H1 (cell line): Measurements from ENCODE around the gene LGI4. TPM values are rescaled to one million over a fixed set of nuclear protein-coding genes. Genes with fewer than 3 reads are reported as not detected.

ENCODE experiments used
- CTCF ChIA-PET: fragments of 300-600 bp; sonication (Branson Sonifier 250); formaldehyde crosslinking; loops from one replicate; lab custom pipeline; 2021; ENCODE audit not compliant: partially characterized antibody; lab: Charles Lee
- POLR2A ChIA-PET: fragments of 300-600 bp; sonication (Branson Sonifier 250); formaldehyde crosslinking; loops from one replicate; lab custom pipeline; 2021; ENCODE audit warnings: inconsistent platforms; ENCODE audit not compliant: partially characterized antibody; lab: Charles Lee
- DNase-seq, 2 experiments: peaks; one replicate each; pipeline versions ENCODE4 v3.0.0 to v3.0.0-alpha.2; 2010 to 2022; ENCODE audit warnings: low spot score in 2 of 2, low read depth in 1 of 2, mixed read lengths in 1 of 2
- FAIRE-seq: peaks from 2 replicates; lab custom pipeline; 2011; peaks lifted over from hg19 to GRCh38; lab: Jason Lieb, UNC
- H2AFZ ChIP-seq: 2 replicates; pipeline ENCODE4 v1.8.1; 2012; ENCODE audit warnings: low read length, inconsistent platforms
- H2AK5ac ChIP-seq: 2 replicates; pipeline ENCODE4 v1.6.1; 2013; ENCODE audit warnings: low read depth, low read length
- H2BK120ac ChIP-seq: replicated peaks from 2 replicates; pipeline ENCODE3; 2013; ENCODE audit warnings: low read depth, low read length, inconsistent platforms
- H2BK12ac ChIP-seq: 2 replicates; pipeline ENCODE4 v1.6.1; 2013; ENCODE audit warnings: low read depth, low read length
- H2BK15ac ChIP-seq: 2 replicates; pipeline ENCODE4 v1.6.1; 2013; ENCODE audit warnings: low read length
- H2BK20ac ChIP-seq: 2 replicates; pipeline ENCODE4 v1.6.1; 2013; ENCODE audit warnings: low read length
- H2BK5ac ChIP-seq: 2 replicates; pipeline ENCODE4 v1.6.1; 2013; ENCODE audit warnings: low read depth, low read length
- H3K14ac ChIP-seq: 2 replicates; pipeline ENCODE4 v1.6.1; 2013; ENCODE audit warnings: inconsistent platforms; ENCODE audit not compliant: insufficient read length
- H3K18ac ChIP-seq: 2 replicates; pipeline ENCODE4 v1.6.1; 2013; ENCODE audit warnings: low read length; ENCODE audit errors: extremely low read depth
- H3K23ac ChIP-seq: 2 replicates; pipeline ENCODE4 v1.6.1; 2013; ENCODE audit warnings: inconsistent platforms; ENCODE audit not compliant: insufficient read length
- H3K23me2 ChIP-seq: 2 replicates; pipeline ENCODE4 v1.6.1; 2013; ENCODE audit warnings: low read depth, low read length
- H3K27ac ChIP-seq: 2 replicates; pipeline ENCODE4 v1.6.1; 2011; ENCODE audit warnings: low read depth, low read length, inconsistent platforms
- H3K27me3 ChIP-seq, 4 experiments: replicated peaks in 1 of 4; 1 replicate in 1 of 4; 2 replicates in 3 of 4; pipeline versions ENCODE4 v1.6.1 to v1.8.1; 2011 to 2013; ENCODE audit warnings: low read length in 3 of 4, mild to moderate bottlenecking in 3 of 4, inconsistent platforms in 2 of 4, mixed read lengths in 2 of 4, moderate library complexity in 1 of 4; ENCODE audit not compliant: control insufficient read depth in 3 of 4, insufficient read depth in 3 of 4; ENCODE audit errors: extremely low read depth in 1 of 4
- H3K36me3 ChIP-seq, 4 experiments: 2 replicates each; pipeline versions ENCODE4 v1.6.1 to v1.8.1; 2011 to 2013; ENCODE audit warnings: mild to moderate bottlenecking in 4 of 4, low read length in 3 of 4, moderate library complexity in 2 of 4, control low read depth in 1 of 4, inconsistent platforms in 1 of 4; ENCODE audit not compliant: insufficient read depth in 4 of 4, control insufficient read depth in 2 of 4
- H3K4ac ChIP-seq: replicated peaks from 2 replicates; pipeline ENCODE3; 2013; ENCODE audit warnings: low read length, low read depth, mixed read lengths, inconsistent platforms; ENCODE audit not compliant: insufficient read length
- H3K4me1 ChIP-seq, 4 experiments: replicated peaks in 1 of 4; 1 replicate in 1 of 4; 2 replicates in 3 of 4; pipeline versions ENCODE4 v1.6.1 to v1.8.1; 2011 to 2013; ENCODE audit warnings: low read length in 3 of 4, inconsistent platforms in 2 of 4, mixed read lengths in 1 of 4; ENCODE audit not compliant: insufficient read depth in 4 of 4, control insufficient read depth in 3 of 4
- H3K4me2 ChIP-seq, 2 experiments: 2 replicates each; pipeline versions ENCODE4 v1.6.1 to v1.8.1; 2011 to 2013; ENCODE audit warnings: low read depth in 2 of 2, low read length in 2 of 2, control low read depth in 1 of 2, inconsistent platforms in 1 of 2, mild to moderate bottlenecking in 1 of 2; ENCODE audit not compliant: insufficient read depth in 1 of 2
- H3K4me3 ChIP-seq, 4 experiments: fragments of 200-600, 300-600 bp in 1 of 4; sonication (generic), shearing (Covaris generic), sonication (Bioruptor Twin) in 1 of 4; 2 replicates each; pipeline versions ENCODE4 v1.5.1 to v1.8.1; 2011 to 2016; ENCODE audit warnings: low read length in 4 of 4, low read depth in 3 of 4, control low read depth in 2 of 4, inconsistent platforms in 2 of 4, mild to moderate bottlenecking in 2 of 4, mixed read lengths in 1 of 4, moderate library complexity in 1 of 4; ENCODE audit not compliant: insufficient read depth in 2 of 4; ENCODE audit errors: extremely low read depth in 1 of 4
- H3K56ac ChIP-seq: replicated peaks from 2 replicates; pipeline ENCODE3; 2013; ENCODE audit warnings: low read depth, mild to moderate bottlenecking, mixed read lengths, low read length, inconsistent platforms; ENCODE audit not compliant: insufficient read length
- H3K79me1 ChIP-seq: 2 replicates; pipeline ENCODE4 v1.6.1; 2013; ENCODE audit warnings: low read depth, low read length, control low read depth
- H3K79me2 ChIP-seq, 2 experiments: 2 replicates each; pipeline versions ENCODE4 v1.6.1 to v1.8.1; 2012 to 2013; ENCODE audit warnings: low read length in 2 of 2, mild to moderate bottlenecking in 2 of 2, inconsistent platforms in 1 of 2; ENCODE audit not compliant: insufficient read depth in 2 of 2, control insufficient read depth in 1 of 2
- H3K9ac ChIP-seq, 4 experiments: replicated peaks in 1 of 4; 1 replicate in 1 of 4; 2 replicates in 3 of 4; pipeline versions ENCODE4 v1.6.1 to v1.8.1; 2011 to 2013; ENCODE audit warnings: low read depth in 3 of 4, low read length in 3 of 4, control low read depth in 2 of 4, mild to moderate bottlenecking in 2 of 4, moderate library complexity in 2 of 4, inconsistent platforms in 1 of 4; ENCODE audit errors: extremely low read depth in 1 of 4
- H3K9me3 ChIP-seq, 2 experiments: 2 replicates each; pipeline versions ENCODE4 v1.6.1 to v1.8.1; 2012 to 2013; ENCODE audit warnings: mild to moderate bottlenecking in 2 of 2, moderate library complexity in 2 of 2, control low read depth in 1 of 2, inconsistent platforms in 1 of 2, low read depth in 1 of 2, low read length in 1 of 2, mixed read lengths in 1 of 2; ENCODE audit not compliant: insufficient read depth in 2 of 2
- H4K20me1 ChIP-seq, 2 experiments: replicated peaks in 1 of 2; 2 replicates each; pipeline versions ENCODE3 to v1.8.1; 2011 to 2013; ENCODE audit warnings: inconsistent platforms in 2 of 2, low read length in 2 of 2, mild to moderate bottlenecking in 1 of 2; ENCODE audit not compliant: insufficient read depth in 2 of 2, control insufficient read depth in 1 of 2
- H4K5ac ChIP-seq: 2 replicates; pipeline ENCODE4 v1.6.1; 2013; ENCODE audit warnings: low read length, low read depth, mixed read lengths, inconsistent platforms; ENCODE audit not compliant: insufficient read length
- H4K8ac ChIP-seq: 2 replicates; pipeline ENCODE4 v1.8.0; 2013; ENCODE audit warnings: mild to moderate bottlenecking, moderate library complexity, low read length, inconsistent platforms; ENCODE audit not compliant: insufficient read depth; ENCODE audit errors: extremely low read depth
- H4K91ac ChIP-seq: replicated peaks from 2 replicates; pipeline ENCODE3; 2013; ENCODE audit warnings: low read length, mixed read lengths, inconsistent platforms; ENCODE audit not compliant: insufficient read length
- CBX8 ChIP-seq: fragments of 300-800, 300-1000 bp; sonication (generic); IDR thresholded peaks from 2 replicates; pipeline ENCODE4 v1.7.1; 2016; ENCODE audit warnings: low read depth, low read length, borderline replicate concordance
- CEBPB ChIP-seq: IDR thresholded peaks from 2 replicates; pipeline ENCODE4 v1.6.1; 2012; ENCODE audit warnings: low read depth, low read length
- CHD1 ChIP-seq: IDR thresholded peaks from 2 replicates; pipeline ENCODE4 v1.6.1; 2012; ENCODE audit warnings: low read depth, low read length, improper control_type of control experiment
- NANOG ChIP-seq: IDR thresholded peaks from 2 replicates; pipeline ENCODE4 v1.6.1; 2011; ENCODE audit warnings: low read length, low read depth, mild to moderate bottlenecking, inconsistent platforms; ENCODE audit not compliant: insufficient read depth, poor library complexity, severe bottlenecking
- PHF8 ChIP-seq: fragments of 200-600 bp; sonication (generic); conservative IDR thresholded peaks from 2 replicates; pipeline ENCODE4 v1.7.1; 2012; ENCODE audit warnings: low read depth, mild to moderate bottlenecking, inconsistent platforms, low read length, moderate library complexity
- POLR2A ChIP-seq, 2 experiments: IDR thresholded peaks; 1 replicate in 1 of 2; 2 replicates in 1 of 2; pipeline ENCODE4 v1.6.1; 2011; ENCODE audit warnings: low read depth in 2 of 2, low read length in 2 of 2, mild to moderate bottlenecking in 2 of 2; ENCODE audit errors: control extremely low read depth in 1 of 2
- RNF2 ChIP-seq: fragments of 200-900, 300-1000 bp; sonication (generic); IDR thresholded peaks from 2 replicates; pipeline ENCODE4 v1.7.1; 2016; ENCODE audit warnings: borderline replicate concordance, low read depth, mild to moderate bottlenecking, antibody characterized with exemption, low read length; ENCODE audit not compliant: poor library complexity, severe bottlenecking; ENCODE audit errors: missing control alignments
- RXRA ChIP-seq: IDR thresholded peaks from 2 replicates; pipeline ENCODE4 v1.6.1; 2011; ENCODE audit warnings: low read depth, mild to moderate bottlenecking, low read length, moderate library complexity; ENCODE audit not compliant: insufficient read depth
- SIN3A ChIP-seq, 2 experiments: IDR thresholded peaks in 1 of 2; conservative IDR thresholded peaks in 1 of 2; 2 replicates each; pipeline ENCODE4 v1.6.1; 2011 to 2012; ENCODE audit warnings: low read length in 2 of 2, improper control_type of control experiment in 1 of 2, low read depth in 1 of 2, mild to moderate bottlenecking in 1 of 2
- SUZ12 ChIP-seq: fragments of 200-600 bp; sonication (generic); IDR thresholded peaks from 2 replicates; pipeline ENCODE4 v1.6.1; 2012; ENCODE audit warnings: mild to moderate bottlenecking, inconsistent platforms, low read length, moderate library complexity, mixed read lengths
- WGBS, 2 experiments: shearing (Covaris generic) in 1 of 2; methylation state at CpG; one replicate each; pipeline versions ENCODE4 v1.1.6 to v1.1.7; 2013 to 2015; ENCODE audit warnings: low lambda C conversion rate in 2 of 2, mixed read lengths in 2 of 2, inconsistent platforms in 1 of 2, low coverage in 1 of 2, missing lambda C conversion rate in 1 of 2; ENCODE audit not compliant: insufficient replicate concordance in 2 of 2, insufficient coverage in 1 of 2, insufficient read length in 1 of 2; ENCODE audit errors: extremely low coverage in 1 of 2, missing lambda C conversion rate in 1 of 2; 5-methylcytosine and 5-hydroxymethylcytosine counted together
- polyA plus RNA-seq, 7 experiments: library from polyadenylated mRNA; depleted of rRNA in 3 of 7; stranded (reverse) in 5 of 7; unstranded in 2 of 7; fragments of >200 nt in 5 of 7; fragments of 200-250 nt in 2 of 7; gene quantifications; 1 replicate in 5 of 7; 2 replicates in 1 of 7; 4 replicates in 1 of 7; pipeline versions ENCODE4 v1.2.1 to v1.2.3, GENCODE V29; 2011 to 2013; ENCODE audit warnings: missing spikeins in 2 of 7, mixed read lengths in 2 of 7
- total RNA-seq: library from RNA; stranded (reverse); fragmentation: NEBNext Ultra II Directional; extraction: Animal tissue kit (Norgen Biotek cat#: 25700); gene quantifications from 2 replicates; pipeline ENCODE4 v1.2.1, GENCODE V29; 2021

LGI4 gene
- total and polyA plus RNA-seq, 2 of the 8 experiments (the other 6 are each of a cell fraction or from before 2014, with no cell fraction given), result 2.0 to 8.2 TPM

DNA sequence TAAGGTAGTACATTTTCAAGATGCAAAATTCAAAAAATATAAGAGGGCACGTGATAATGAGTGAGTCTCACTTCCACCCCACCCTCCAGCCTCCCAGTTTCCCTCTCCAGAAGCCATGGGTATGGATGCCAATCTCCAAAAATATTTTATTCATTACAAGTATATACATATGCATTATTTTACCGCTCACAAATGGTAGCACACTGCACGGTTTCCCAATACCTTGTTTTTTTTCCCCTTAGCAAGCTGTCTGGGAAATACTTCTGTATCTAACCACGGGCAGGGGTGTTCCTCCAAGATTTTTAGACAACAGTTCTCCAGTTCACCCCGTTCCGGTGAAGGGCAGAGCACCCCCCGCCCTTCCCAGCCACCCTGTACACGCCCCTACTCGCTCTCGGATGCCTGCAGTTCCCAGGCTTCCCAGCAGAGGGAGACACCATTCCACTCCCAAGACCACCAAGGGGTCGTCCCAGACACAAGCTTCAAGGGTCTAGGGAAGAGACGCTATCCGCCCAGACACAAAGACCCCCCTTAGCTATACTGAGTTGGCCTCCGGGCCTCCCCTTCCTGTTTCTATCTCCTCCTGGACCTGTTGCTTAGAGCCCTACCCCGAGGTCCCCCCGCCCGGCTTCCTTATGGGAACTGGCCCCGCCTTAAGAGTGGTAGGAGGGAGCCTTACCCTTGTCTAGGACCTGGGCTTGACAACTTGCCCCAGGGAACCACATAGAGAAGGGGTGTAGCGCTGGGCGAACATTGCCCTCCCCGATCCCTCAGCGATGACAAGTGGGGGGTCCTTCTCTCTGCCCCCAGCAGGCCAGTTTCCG is 20.3 kb downstream of the LGI4 start:
- 15% methylated on average over 19 of the region's 23 CpGs; no CpG with 5 or more reads in 1 of the 2 experiments for WGBS, 2 experiments
- DNase-seq, result peak; percentile 73 to 99
- Histone ChIP-seq H3K79me1 (no peaks in the 10 kb centered on the region), H3K23ac (no peak overlapping the region), H4K5ac (no peak overlapping the region), H3K14ac (no peak overlapping the region), H2BK12ac (no peak overlapping the region; the same call in 1 of the 2 replicates), H3K9ac (no peak overlapping the region), H2AFZ (no peak overlapping the region), H3K27ac (no peak overlapping the region), H4K20me1 (no peaks in the 10 kb centered on the region), H2BK15ac (no peak overlapping the region), H3K79me2 (no peaks in the 10 kb centered on the region), H2BK20ac (no peak overlapping the region), H3K4me2 (peak overlapping the region; percentile 15 to 70; a peak in 3 of 4 replicates), H4K8ac (0 out of 2 replicates have a peak overlapping the region, but pooled peaks have one; percentile 35), H3K4me3 (peak overlapping the region in 3 of 4 experiments; percentile 23 to 56 (median 31); a peak in 5 of 8 replicates), H3K23me2 (no peaks in the 10 kb centered on the region), H3K18ac (peak overlapping the region; percentile 4; the same call in 1 of the 2 replicates), H3K4ac (no peak overlapping the region), H3K36me3 (no peaks in the 10 kb centered on the region), H3K4me1 (peaks cover 0 to 23% (median 14%) of the 10 kb centered on the region in 4 experiments; a peak in 6 of 7 replicates), H2AK5ac (no peak overlapping the region), H2BK120ac (no peak overlapping the region), H3K9me3 (no peaks in the 10 kb centered on the region), H3K56ac (no peak overlapping the region), H3K27me3 (peaks cover 0 to 2% (median 0%) of the 10 kb centered on the region in 4 experiments; a peak in 1 of 7 replicates), H4K91ac (no peak overlapping the region), H2BK5ac (no peak overlapping the region)
- ChIA-PET POLR2A (interaction anchor here (0.7 to 0.8 kb wide), 2 partner anchors 23 to 27 kb away, joined by 3 to 4 read pairs; no protein-coding TSS in a partner anchor), CTCF (interaction anchor here (0.6 to 6.9 kb wide), 26 partner anchors 8 to 202 kb away, joined by 3 to 154 read pairs (median 4); partner anchors contain the start of genes FXYD1, FXYD7, HAMP and LGI4)
- peak; percentile 71 for FAIRE-seq
- no peak for TF ChIP-seq CBX8
- TF ChIP-seq RNF2, result no peak
- no peak for TF ChIP-seq CEBPB
- no peak for TF ChIP-seq CHD1
- no peak for TF ChIP-seq SUZ12
- no peak for TF ChIP-seq RXRA
- no peak for TF ChIP-seq PHF8
- no peak for TF ChIP-seq POLR2A (IDR thresholded peaks at IDR 0.05; ENCODE audit: control extremely low read depth in 1 of 2, low read depth in 2 of 2, low read length in 2 of 2)
- no peak for TF ChIP-seq NANOG
- TF ChIP-seq SIN3A (conservative IDR thresholded peaks at IDR 0.05 in 1 of 2, IDR thresholded peaks at IDR 0.05 in 1 of 2; ENCODE audit: low read depth in 1 of 2, low read length in 2 of 2), result 0 out of 4 replicates have a peak, but pooled peaks of 1 of the 2 experiments have one; percentile 55
